DMS53 (cell line): ENCODE measurements around the gene JPH4.
A peak's percentile ranks its signal among the peaks of the same experiment; 100 is the strongest.
"Not testable (repeated sequence)": the region's sequence is repeated elsewhere in the genome, so short reads cannot be mapped to it uniquely, and the experiment has no call there.

Experiments
- DNase-seq: peaks from one replicate; lab custom pipeline; 2025; lab: John Stamatoyannopoulos, UW

Gene JPH4

DNA sequence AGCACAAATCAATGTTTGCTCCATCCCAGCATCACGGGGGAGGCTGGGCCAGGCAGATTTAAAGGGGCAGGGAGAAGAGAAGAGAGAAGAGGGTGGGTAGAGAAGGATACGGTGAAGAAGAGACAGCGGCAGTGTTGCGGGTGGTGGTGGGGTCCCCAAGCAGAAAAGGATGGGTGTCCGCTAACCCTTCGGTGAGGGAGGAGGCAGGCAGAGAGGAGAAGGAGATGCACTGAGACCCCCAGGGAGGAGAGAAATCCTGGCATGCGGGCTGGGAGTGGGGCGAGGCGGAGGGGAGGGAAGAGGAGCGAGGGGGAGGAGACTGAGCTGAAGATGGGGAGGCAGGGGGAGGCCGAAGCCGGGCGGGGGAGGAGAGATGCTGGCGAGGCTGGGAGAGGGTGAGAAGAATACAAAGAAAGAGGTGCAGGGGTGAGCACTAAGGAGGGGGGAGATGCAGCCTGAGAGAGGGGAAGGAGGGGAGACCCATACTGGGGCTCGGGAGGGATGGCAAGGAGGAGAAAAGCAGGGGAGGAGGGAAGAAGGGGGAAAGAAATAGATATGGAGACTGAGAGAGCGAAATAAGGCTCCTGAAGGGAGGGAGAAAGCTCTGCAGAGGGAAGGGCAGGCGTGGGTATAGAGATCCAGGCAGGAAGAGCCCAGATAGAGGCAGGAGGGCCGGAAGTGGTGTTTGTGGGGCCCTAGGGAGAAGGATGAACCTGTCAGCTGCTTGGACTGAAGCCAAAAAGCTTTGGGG is at the start of gene JPH4:
JPH4 (minus strand) TSS at position 231 of the 751 bp plus-strand sequence. CDS start 1,337 bp downstream, outside the sequence.
- DNase-seq: peak; percentile 31

- no peak for DNase-seq
Measured at GRCh38 chr14:23627961-23628360, 49.4 kb upstream of the JPH4 start.

GRCh38 chr14:23626946-23627345 is 48.4 kb upstream of the JPH4 start:
- no peak for DNase-seq

DNA sequence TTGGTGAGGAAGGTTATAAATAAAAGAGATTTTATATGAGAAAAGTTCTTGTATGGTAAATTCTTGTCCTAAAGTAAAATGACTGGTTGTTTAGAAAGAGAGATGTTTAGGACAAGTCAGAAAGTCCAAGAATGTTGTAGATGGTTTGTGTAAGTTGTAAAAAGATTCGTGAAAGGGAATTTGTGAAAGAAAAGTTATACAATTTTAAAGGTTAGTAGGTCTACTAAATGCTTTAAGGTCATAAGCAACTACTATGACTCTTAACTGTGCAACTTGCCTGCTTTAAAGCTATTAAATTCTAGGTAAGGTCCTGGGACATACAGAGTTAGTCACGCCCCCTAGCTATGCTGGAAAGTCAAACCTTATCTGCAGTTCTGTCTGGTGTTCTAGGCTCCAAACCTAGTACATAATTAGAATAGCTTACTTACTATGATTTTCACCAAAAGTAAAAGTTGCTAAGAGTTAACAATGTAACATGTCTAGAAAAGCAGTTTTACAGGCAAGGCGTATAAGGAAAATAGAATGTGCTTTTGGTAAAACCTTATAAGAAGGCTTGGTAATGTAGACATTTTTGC is 46.3 kb upstream of the JPH4 start:
- DNase-seq: peak; percentile 14

- no peak for DNase-seq
Measured at GRCh38 chr14:23623962-23624361, 45.4 kb upstream of the JPH4 start.

DNA sequence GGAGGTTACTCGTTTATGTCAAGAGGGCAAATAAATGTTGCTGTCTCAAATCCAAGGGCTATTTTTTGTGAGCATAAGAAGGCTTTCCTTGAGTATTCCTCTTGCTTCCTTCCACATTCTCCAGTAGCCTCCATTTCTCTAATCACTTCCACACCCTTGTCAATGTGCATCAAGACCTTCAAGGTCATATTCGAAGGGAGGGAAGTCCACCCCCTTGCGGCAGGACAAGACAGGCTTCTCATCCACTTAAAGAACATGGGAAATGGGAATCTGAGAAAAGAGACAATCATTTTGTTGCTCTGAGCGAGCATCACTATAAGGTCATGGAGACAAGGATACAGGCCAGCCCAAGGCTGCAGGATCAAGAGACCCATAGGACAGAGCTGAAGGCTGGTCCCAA is 44.4 kb upstream of the JPH4 start:
- no peak for DNase-seq

DNA sequence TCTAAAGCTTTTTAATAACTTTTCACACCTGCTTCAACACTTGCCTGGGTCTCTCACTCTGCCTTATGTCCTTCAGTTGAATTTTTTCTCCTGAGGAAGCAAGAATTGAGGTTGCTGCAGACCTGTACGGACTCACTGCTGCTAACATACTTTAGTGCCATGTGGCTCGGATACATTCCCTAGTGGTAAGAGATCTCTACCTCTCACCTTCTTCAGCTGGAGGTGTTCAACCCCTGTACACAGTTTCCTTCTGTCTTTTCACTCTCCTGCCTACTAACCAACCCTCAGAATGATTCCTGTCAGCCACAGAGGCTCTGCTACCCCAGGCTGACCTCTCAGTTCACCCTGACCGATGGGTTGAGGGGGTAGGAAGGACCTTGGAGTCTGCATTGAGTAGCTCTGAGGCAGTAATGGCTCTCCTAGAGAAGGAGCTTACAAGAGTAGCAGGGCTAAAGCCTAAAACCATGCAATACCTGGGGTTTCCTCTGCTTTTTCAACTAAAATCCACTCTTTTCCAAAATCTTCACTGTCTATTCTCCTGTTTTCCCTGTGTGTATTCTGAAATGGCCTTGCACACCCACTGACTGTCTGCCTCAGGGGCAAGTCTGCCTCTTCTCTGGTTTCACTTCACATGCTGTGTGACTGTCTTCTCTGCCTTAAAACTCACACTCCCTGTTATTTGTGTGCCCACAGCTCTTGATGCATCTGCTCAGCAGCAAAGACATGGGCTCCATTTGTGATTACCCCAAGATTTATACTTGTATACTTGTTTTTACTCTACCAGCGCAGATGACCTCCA is 43.5 kb upstream of the JPH4 start:
- DNase-seq: no peak

DNA sequence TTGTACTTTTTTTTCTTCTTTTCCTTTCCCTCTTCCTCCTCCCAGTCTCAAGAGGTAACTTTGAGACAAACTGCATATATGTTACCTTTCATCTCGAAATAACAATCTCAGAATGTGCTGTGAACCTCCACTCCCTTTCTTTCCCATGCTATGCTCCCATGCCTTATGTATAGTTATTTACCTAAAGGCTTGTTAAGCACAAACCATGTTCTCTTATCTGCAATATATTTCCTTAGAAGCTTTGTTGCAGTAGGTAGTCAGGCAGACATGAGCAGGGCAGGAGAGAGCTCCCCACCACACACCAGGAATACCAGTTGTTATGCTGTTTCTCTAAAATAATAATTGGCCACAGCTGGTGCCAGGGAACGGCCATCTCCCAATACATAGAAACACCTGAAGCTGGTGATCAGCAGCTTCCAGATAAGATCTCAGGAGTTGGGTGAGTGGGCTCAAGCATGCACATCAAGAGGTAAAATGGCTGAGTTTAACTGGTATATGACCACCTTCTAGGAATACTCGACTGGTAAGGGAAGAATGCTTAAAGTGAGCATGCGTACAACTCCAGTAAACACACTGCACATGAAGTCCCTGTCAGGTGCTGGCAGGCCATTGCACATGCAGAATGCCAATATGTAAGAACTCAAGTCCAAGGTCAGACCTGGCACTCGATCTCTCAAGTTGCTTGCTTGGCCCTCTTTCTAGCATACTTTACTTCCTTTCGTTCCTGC is 42.8 kb upstream of the JPH4 start:
- DNase-seq: no peak

DNA sequence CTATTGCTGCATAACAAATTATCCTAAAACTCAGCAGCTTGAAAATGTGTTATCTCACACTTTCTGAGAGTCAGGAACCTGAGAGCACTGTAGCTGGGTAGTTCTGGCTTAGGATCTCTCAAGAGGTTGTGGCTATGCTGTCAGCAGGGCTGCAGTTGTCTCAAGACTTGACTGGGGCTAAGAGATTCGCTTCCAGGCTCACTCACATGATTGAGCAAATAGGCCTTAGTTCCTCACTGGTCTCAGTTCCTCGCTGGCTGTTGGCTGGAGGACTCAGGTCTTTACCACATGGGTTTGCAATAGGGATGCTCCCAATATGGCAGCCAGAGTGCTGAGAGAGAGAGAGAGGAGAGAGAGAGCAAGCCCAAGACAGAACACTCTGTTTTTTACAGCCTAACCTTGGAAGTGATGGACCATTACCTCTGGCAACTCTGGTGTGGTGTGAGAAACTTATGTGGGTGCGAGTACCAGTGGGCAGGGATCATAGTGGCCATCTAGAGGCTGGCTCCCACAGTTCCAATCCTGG is 41.6 kb upstream of the JPH4 start:
- no peak for DNase-seq

- DNase-seq: no peak
Measured at GRCh38 chr14:23618415-23618988, 39.9 kb upstream of the JPH4 start.

DNA sequence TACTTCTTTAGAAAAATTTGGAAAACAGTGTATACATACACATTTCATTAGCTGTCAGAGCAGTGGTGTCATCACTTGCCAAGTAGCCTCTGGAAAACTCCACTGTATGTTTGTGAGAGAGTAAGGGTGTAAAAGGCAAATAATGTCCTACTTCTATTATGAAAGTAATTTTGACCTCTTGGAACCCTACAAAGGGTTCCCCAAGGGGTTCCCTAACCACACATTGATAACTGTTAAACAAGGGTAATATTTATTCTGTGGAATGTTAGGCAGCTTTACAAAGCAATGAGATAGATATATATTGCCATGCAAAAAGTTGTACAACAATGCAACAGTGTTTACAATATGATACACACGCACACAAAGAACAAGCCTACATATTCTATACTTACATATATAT is 38.9 kb upstream of the JPH4 start:
- no peak for DNase-seq

DNA sequence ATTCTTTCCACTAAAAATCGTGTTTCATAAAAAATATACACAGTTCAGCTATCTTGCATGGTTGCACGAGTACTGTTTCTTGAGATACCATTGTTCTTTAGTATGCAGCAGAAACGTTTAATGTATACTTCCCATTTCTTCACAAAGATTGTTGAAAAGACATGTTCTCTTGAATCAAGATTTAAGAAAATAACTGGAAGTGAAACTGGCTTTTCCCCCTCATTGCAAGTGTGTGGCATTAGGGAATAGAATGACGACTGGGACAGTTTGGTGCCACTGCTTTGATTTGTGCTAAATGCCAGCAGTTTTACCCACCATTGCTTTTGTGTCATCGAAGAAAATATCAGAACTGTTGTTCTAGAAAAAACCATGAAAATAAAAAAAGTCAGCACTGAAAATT is 37.3 kb upstream of the JPH4 start:
- no peak for DNase-seq

- no peak for DNase-seq
Measured at GRCh38 chr14:23614395-23614828, 35.8 kb upstream of the JPH4 start.

GRCh38 chr14:23613242-23614070 is 34.9 kb upstream of the JPH4 start:
- DNase-seq: peak; percentile 87

GRCh38 chr14:23612802-23613201 is 34.2 kb upstream of the JPH4 start:
- peak; percentile 50 for DNase-seq

- DNase-seq: peak; percentile 85
Measured at GRCh38 chr14:23612354-23612732, 33.8 kb upstream of the JPH4 start.

DNA sequence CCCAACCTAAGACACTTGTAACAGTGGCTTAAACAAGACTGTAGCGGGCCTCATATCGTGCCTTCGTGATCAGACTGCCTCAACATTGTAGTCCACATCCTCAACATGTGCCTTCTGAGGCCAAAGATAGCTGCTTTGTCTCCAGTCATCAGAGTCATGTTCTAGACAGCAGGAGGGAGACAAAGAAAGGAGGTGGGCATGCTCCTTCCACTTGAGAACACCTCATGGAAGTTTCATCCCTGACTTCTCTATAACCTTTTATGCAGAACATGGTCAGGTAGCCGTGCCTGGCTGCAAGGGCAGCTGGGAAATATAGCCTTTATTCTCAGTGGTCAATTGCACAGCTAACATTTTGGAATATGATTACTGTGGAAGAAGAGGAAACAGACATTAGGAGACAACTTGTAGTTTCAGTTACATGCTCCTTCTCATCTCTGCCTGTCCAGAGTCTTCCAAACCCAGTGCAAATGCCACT is 32.3 kb upstream of the JPH4 start:
- no peak for DNase-seq

GRCh38 chr14:23610090-23610814 is 31.7 kb upstream of the JPH4 start:
- no peak for DNase-seq

DNA sequence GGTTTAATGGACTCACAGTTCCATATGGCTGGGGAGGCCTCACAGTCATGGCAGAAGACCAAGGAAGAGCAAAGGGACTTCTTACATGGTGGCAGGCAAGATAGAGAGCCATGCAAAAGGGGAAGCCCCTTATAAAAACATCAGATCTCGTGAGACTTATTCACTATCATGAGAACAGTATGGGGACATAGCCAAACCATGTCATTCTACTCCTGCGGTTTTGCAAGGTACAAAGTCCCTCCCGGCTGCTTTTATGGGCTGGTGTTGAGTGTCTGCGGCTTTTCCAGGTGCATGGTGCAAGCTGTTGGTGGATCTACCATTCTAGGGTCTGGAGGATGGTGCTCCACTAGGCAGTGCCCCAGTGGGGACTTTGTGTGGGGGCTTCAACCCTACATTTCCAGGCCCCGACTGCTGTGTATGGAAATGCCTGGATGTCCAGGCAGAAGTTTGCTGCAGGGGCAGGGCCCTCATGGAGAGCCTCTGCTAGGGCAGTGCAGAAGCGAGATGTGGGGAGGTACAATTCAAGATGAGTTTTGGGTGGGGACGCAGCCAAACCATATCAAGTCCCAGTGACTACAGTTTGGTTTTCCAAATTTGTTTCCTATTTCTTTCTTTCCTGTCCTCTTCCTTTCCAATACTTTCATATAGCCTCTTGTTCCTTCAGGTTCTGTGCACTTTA is 31.0 kb upstream of the JPH4 start:
- not testable (repeated sequence) for DNase-seq
